GM19452 (cell line): ENCODE measurements around the gene S100A2.
"Not testable (repeated sequence)": the region's sequence is repeated elsewhere in the genome, so short reads cannot be mapped to it uniquely, and the experiment has no call there.

ENCODE experiments used
- ATAC-seq: cut with Tn5 transposase; IDR thresholded peaks from one replicate; pipeline ENCODE4 v1.9.1; 2021; ENCODE audit not compliant: unreplicated experiment

S100A2 gene

DNA sequence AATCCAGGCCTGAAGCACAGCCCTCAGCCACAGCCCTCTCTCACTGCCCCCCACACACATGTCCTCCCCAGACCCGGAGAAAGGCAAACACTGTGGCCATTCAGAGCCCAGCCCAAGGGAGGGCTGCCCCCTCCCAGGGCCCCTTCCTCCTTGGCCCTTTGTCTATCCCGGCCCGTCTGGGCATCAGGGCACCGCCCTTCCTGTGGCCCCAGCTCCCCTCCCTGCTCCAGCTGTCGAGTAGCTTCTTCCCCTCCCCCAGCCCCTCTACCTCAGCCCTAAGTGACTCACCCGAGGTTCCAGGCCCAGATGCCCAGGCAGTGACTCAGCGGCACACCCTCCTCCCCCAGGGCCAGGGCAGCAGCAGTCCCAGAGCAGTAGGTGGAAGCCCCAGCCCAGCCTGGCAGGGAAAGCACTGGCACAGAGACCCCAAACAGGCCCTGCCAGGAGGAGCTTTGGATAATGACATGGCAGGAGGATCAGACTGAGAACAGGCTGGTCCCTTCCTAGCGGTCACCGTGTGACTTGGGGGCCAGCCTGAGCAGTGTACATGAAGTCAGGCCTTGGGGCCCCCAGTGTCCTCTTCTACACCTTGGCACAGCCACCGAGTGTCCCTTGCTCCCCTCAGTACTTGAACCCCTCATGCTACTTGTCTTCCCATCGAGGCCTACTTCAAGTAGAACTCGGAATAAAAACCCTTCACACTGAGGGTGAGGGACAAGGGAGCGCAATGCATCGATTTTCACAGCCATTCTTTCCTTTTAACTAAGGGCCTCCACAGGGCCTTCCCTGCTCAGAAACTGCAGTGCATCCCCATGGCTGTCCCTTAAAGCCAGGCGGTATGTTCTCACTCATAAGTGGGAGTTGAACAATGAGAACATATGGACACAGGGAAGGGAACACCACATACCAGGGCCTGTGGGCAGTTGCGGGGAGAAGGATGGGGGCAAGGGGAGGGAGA is 1.0 kb upstream of the S100A2 start:
- no peak for ATAC-seq

GRCh38 chr1:153563991-153564390 is 1.7 kb downstream of the S100A2 start:
- ATAC-seq = no peak

DNA sequence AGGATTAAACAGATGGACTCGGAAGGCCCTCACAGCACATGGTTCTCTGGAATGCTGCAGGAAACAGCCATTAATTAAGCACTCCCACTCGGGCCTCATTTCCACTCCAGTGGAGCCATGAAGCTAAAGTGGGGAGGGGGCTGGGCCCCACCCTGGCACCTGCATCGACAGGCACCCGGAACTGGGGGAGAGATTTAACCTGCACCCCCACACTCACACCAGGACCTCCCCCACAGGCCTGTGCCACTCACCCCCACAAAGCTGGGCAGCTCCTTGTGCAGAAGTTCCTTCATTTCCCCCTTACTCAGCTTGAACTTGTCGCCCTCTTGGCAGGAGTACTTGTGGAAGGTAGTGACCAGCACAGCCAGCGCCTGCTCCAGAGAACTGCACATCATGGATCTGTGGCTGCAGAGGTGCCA is 2.2 kb downstream of the S100A2 start:
- ATAC-seq = no peak

- not testable (repeated sequence) for ATAC-seq
Observed at GRCh38 chr1:153562021-153562420, 3.6 kb downstream of the S100A2 start.

- no peak for ATAC-seq
Observed at GRCh38 chr1:153561466-153561985, 4.1 kb downstream of the S100A2 start.

- ATAC-seq = no peak
Observed at GRCh38 chr1:153560771-153561465, 4.7 kb downstream of the S100A2 start.

DNA sequence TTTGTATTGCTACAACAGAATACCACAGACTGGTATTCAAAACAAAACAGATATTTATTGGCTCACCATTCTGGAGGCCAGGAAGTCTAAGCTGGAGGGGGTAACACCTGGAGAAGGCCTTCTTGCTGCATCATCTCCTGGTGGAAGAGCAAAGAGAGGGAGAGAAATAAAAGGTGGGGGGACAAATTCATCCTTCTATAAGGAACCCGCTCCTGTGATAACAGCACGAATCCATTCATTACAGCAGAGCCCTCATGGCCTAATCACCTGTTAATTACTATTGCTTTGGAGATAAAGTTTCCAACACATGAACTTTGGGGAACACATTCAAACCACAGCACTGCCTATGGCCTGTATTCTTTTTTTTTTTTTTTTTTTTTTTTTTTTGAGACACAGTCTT is 5.4 kb downstream of the S100A2 start:
- ATAC-seq = no peak

DNA sequence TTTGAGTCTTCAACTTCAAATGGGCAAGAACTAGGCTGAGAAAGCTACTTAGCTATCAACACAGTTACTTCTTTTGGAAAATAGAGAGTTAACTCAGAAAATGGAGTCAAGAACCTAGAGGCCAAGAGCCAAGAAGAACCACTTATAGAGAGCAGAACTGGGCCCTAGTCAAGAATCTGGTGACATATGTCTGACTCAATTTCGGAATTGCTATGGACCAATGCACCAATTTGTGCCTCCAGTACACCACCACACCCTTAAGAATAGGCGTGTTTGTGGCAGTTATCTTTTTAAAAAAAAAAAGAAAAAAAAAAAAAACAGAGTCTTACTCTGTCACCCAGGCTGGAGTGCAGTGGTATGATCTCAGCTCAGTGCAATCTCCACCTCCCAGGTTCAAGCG is 7.8 kb downstream of the S100A2 start:
- no peak for ATAC-seq

DNA sequence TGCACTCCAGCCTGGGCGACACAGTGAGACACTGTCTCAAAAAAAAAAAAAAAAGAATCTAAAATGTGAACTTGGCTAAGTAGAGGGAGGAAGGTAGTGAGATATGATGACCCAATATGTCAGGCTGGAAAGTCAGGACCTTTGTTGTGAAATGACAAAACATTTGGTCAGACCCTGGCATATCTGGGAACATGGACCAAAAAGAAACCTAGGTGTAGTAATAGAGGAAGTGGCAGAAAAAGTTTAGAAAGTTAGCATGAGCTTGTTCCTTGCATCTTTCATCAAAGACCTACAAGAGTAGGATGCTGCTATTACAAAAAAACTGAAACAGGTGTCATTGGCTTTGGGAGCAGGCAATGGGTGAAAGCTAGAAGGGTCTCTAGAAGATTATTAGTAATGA is 9.3 kb downstream of the S100A2 start:
- no peak for ATAC-seq

DNA sequence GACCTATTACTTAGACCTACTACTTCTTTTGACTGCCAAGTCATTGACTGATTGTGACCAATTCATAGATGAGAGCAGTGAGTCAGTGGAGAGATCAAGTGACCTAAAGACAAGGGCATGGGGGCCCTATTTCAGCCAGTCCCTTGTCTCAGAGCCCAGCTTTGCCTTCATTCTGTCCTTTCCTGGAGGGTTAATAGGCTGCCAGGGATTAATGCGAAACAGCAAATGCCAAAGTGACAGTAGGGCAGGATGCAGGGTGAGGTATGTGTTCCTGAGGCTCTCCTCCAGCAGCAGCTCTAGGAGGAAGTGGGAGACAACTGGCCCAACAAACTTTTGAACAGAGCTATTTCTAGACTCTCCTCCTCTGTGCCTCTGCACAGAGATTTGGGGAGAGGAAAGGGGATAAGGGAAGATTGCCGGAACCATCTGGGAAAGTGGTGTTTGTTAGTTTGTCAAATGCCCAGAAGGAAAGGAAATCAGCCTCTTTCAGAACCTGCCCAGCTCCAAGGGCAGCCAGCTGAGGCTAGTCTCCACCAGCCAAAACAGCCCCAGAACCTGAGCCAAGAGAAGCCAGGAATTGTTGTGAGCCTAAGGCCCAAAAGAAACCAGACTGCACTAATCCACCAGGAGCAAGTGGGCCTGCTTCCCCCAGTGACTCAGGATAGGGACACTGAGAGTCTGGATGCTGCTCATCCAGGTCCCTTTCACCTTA is 11.7 kb downstream of the S100A2 start:
- ATAC-seq = no peak

DNA sequence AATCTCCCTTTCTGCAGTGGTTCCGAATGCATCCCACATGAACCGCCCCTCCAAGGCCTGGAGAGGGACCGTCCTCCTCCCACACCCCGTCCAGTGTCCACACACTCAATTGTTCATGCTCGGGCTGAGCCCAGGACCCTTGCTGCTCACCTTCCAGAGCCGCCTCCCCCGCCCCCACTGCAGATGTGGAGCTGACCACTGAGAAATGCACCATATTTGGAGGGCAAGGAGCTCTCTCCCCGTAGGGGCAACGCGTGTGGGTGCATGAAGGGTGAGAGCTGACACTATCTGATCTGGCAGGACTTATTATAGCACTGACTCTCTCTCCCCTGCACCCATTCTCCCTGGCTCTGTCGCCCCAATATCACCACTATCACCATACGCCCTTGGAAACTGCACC is 12.5 kb downstream of the S100A2 start:
- no peak for ATAC-seq

DNA sequence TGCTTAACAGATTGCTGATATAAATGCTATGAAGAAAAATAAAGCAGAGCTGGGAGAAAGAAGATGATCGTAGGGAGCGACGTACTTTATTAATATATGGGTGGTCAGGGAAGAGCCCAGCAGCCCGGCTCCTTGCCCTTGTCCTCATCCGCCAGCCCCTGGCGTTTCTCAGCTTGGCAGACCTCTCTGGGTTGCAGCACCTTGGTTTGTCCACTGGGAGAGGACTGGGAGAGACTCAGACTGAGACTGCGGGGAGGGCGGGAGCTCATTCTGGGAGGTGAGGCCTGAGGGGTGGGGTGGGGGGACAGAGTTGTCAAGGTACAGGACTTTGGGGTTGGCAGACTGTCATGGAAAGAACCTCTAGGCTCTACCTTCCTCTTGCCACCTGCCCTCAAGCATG is 13.3 kb downstream of the S100A2 start:
- no peak for ATAC-seq

DNA sequence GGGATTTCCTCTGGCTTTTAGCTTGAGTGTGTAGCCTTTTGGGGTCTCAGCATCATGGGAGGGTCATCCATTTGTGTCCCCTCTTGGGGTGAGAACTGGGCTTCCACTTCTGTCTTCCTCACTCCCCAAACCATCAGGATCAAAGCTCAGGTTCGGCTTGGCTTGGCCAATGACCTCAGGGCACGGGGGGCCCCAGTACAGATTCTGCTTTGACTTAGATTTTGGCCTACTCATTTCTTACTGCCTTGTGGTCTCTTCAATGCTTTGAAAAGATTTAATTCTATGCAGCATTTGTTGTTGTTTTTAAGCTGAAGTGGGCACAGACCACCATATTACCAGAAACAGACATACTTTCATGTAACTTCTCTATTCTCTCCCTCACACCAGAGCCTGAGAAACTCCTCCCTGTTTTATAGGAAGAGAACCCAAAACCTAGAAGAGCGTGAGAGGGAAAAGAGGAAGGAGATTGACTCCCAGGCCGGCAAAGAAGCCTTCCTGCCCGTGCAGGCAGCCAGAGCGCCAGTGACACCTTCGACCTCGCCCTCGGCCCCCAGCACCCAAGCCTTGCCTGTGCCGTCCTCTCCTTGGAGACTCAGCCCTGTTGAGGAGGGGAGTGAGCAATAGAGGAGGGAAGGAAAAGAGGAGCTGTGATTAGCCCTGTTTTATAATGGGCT is 14.7 kb downstream of the S100A2 start:
- no peak for ATAC-seq

DNA sequence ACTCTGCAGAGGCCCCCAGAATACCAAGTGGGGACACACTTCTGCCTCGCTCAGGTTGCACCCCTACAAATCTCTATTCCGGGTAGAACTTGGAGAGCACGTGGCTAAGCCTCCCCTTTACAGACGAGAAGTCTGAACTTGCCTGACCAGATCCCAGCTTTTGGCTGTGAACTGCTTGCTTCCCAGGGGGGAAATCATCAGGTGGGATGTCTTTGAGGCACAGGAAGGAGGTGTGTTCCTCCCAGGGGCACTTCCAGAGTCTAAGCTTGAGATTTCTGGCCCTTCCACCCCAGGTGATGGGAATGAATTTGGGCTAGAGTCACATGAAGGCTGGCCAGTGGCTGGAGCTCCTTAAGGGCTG is 15.3 kb downstream of the S100A2 start:
- ATAC-seq = no peak

- ATAC-seq = no peak
Observed at GRCh38 chr1:153549741-153550397, 15.8 kb downstream of the S100A2 start.

GRCh38 chr1:153548722-153549688 is 16.6 kb downstream of the S100A2 start, which contains the start of gene S100A3:
Gene S100A3, minus strand, starts transcription at chr1:153549258. Its CDS starts 773 bp downstream, at chr1:153548485.
- ATAC-seq = no peak

DNA sequence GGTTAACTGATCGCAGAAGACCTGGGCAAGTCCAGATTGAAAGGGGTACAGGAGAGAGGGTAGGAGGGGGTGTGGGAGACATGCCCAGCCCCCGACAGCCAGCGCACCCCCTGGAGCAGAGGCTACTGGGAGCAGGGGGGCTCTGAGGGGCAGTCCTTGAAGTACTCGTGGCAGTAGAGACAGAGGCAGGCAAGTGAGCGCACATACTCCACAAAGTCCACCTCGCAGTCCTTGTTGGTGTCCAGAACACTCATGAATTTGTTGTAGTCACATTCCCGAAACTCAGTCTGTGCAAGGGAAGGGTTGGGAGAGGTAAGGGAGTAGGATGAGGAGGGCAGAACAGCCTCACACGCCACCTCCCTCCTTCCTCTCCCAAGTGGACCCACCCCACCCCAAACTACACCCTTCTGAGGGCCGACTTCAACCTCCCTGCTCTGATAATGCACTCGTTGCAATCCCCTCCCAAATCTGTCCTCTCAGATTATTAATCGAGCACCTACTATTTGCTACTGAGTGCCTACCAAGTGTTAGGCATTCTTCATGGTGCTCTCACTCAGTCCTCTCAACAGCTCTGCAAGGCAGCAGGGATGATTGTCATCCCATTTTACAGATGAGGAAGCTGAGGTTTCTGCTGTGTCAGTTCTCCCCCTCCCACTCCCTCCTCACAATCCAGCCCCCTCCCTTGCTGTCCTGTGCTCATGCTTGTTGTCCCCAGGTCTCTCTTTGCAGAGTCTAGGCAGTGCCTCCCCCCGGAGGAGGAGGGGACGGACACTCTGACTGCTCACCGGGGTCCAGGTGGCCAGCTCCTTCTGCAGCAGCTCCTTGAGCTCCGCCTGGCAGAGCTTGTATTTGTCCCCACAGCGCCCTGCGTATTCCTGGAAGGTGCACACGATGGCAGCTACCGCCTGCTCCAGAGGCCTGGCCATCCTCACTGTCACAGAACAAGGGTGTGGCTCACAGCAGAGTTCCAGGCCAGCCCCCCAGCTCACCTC is 17.8 kb downstream of the S100A2 start:
- no peak for ATAC-seq
